A549 (cell line): Measurements from ENCODE around the gene NHLH1.

Source experiments
- BHLHE40 ChIP-seq: IDR thresholded peaks from 2 replicates; pipeline ENCODE4 v1.6.1; 2012; ENCODE audit warnings: low read depth, low read length, inconsistent platforms
- CEBPB ChIP-seq, 2 experiments: fragments of >200 bp in 1 of 2; sonication (Bioruptor Twin) in 1 of 2; formaldehyde crosslinking in 1 of 2; IDR thresholded peaks; 2 replicates each; pipeline ENCODE4 v1.6.1; 2012 to 2016
- CTCF ChIP-seq: fragments of >200 bp; sonication (Bioruptor Twin); formaldehyde crosslinking; IDR thresholded peaks from 3 replicates; pipeline ENCODE4 v1.5.1; 2016
- EP300 ChIP-seq, 2 experiments: fragments of >200 bp; sonication (Bioruptor Twin); formaldehyde crosslinking; IDR thresholded peaks; 2 replicates in 1 of 2; 3 replicates in 1 of 2; pipeline ENCODE4 v1.6.1; 2016 to 2017
- ESRRA ChIP-seq: fragments of 150-350 bp; IDR thresholded peaks from 2 replicates; pipeline ENCODE4 v1.6.1; 2014; ENCODE audit warnings: mild to moderate bottlenecking, low read length, borderline replicate concordance
- JUN ChIP-seq, 2 experiments: fragments of >200 bp; sonication (Bioruptor Twin); formaldehyde crosslinking; IDR thresholded peaks; 2 replicates in 1 of 2; 3 replicates in 1 of 2; pipeline ENCODE4 v1.6.1; 2016 to 2017
- PBX3 ChIP-seq: IDR thresholded peaks from 2 replicates; pipeline ENCODE4 v1.6.1; 2012
- RAD21 ChIP-seq, 2 experiments: fragments of >200 bp in 1 of 2; sonication (Bioruptor Twin) in 1 of 2; formaldehyde crosslinking in 1 of 2; IDR thresholded peaks in 1 of 2; conservative IDR thresholded peaks in 1 of 2; 2 replicates in 1 of 2; 3 replicates in 1 of 2; pipeline ENCODE4 v1.6.1; 2012 to 2018; ENCODE audit warnings: inconsistent platforms in 1 of 2
- RARB ChIP-seq: fragments of 250-450 bp; sonication (Bioruptor Pico); IDR thresholded peaks from 2 replicates; pipeline ENCODE4 v1.8.0; 2021; ENCODE audit warnings: mild to moderate bottlenecking, moderate library complexity
- REST ChIP-seq: fragments of 200-600 bp; sonication (generic); IDR thresholded peaks from 2 replicates; pipeline ENCODE4 v1.6.1; 2016; ENCODE audit warnings: antibody characterized with exemption, mild to moderate bottlenecking, moderate library complexity
- RFX5 ChIP-seq: fragments of 450-650 bp; IDR thresholded peaks from 2 replicates; pipeline ENCODE4 v1.7.1; 2014; ENCODE audit warnings: antibody characterized with exemption, mild to moderate bottlenecking, moderate library complexity
- USF2 ChIP-seq: fragments of 450-650 bp; IDR thresholded peaks from 2 replicates; pipeline ENCODE4 v1.6.1; 2014; ENCODE audit warnings: antibody characterized with exemption
- ZFP36 ChIP-seq: fragments of 450-650 bp; IDR thresholded peaks from 2 replicates; pipeline ENCODE4 v1.6.1; 2014; ENCODE audit warnings: borderline replicate concordance; ENCODE audit not compliant: partially characterized antibody
- ZNF302 ChIP-seq: fragments of 250-450 bp; sonication (Bioruptor Pico); IDR thresholded peaks from 2 replicates; pipeline ENCODE4 v1.9.0; 2021; ENCODE audit warnings: inconsistent platforms, mild to moderate bottlenecking, moderate library complexity

- TF ChIP-seq RAD21 (conservative IDR thresholded peaks at IDR 0.05 in 1 of 2, IDR thresholded peaks at IDR 0.05 in 1 of 2) (no peak), CEBPB (IDR thresholded peaks at IDR 0.05) (no peak), CTCF (no peak), PBX3 (no peak), ZFP36 (no peak), USF2 (no peak), BHLHE40 (no peak), JUN (IDR thresholded peaks at IDR 0.05) (no peak), RFX5 (no peak), EP300 (IDR thresholded peaks at IDR 0.05) (no peak), RARB (CRISPR knock-in tag) (no peak), ESRRA (no peak), REST (no peak), ZNF302 (CRISPR knock-in tag) (no peak)
Measured at GRCh38 chr1:160405331-160405877, 38.5 kb downstream of the NHLH1 start.
